ENCODE results near the gene ZIC4. TPM values are rescaled to one million over a fixed set of nuclear protein-coding genes. Genes with fewer than 3 reads are reported as not detected.

ZIC4 gene
- total RNA-seq, 1 experiment from 2014 or later: not detected

- no TSS peak for BruUV-seq (replicated peaks)
- no peak for DNase-seq (ENCODE audit: unreplicated experiment)
- Mint-ChIP-seq H3K27ac (ENCODE audit: low read depth, unreplicated experiment) (no peak overlapping the region), H3K4me1 (ENCODE audit: insufficient read depth, unreplicated experiment) (no peaks in the 10 kb centered on the region), H3K9me3 (ENCODE audit: unreplicated experiment) (no peaks in the 10 kb centered on the region), H3K4me3 (ENCODE audit: unreplicated experiment) (no peak overlapping the region), H3K36me3 (ENCODE audit: insufficient read depth, unreplicated experiment) (no peaks in the 10 kb centered on the region), H3K27me3 (ENCODE audit: insufficient read depth, unreplicated experiment) (peaks cover 76% of the 10 kb centered on the region)
- TF ChIP-seq CTCF (IDR thresholded peaks at IDR 0.05; ENCODE audit: unreplicated experiment): no peak
- intact Hi-C loops (cut with micrococcal nuclease): no loop called here
- POLR2A ChIA-PET: no interaction called here
- CTCF ChIA-PET: interaction anchor here (0.6 kb wide), 3 partner anchors 10 to 983 kb away, joined by 3 to 5 read pairs (median 4); no protein-coding TSS in a partner anchor
Measured at GRCh38 chr3:147384210-147385058, 21.9 kb downstream of the ZIC4 start.

- CTCF ChIA-PET: interaction anchor here (0.6 kb wide), 2 partner anchors 410 to 984 kb away, joined by 4 to 5 read pairs; no protein-coding TSS in a partner anchor
- Mint-ChIP-seq H3K27ac (ENCODE audit: low read depth, unreplicated experiment) (no peak overlapping the region), H3K4me3 (ENCODE audit: unreplicated experiment) (no peak overlapping the region), H3K27me3 (ENCODE audit: insufficient read depth, unreplicated experiment) (peaks cover 83% of the 10 kb centered on the region), H3K4me1 (ENCODE audit: insufficient read depth, unreplicated experiment) (no peaks in the 10 kb centered on the region), H3K36me3 (ENCODE audit: insufficient read depth, unreplicated experiment) (no peaks in the 10 kb centered on the region), H3K9me3 (ENCODE audit: unreplicated experiment) (no peaks in the 10 kb centered on the region)
- no peak for TF ChIP-seq CTCF (IDR thresholded peaks at IDR 0.05; ENCODE audit: unreplicated experiment)
- peak; percentile 17 for DNase-seq (ENCODE audit: unreplicated experiment)
- intact Hi-C loops (cut with micrococcal nuclease): no loop called here
- POLR2A ChIA-PET: no interaction called here
- no TSS peak for BruUV-seq (replicated peaks)
Measured at GRCh38 chr3:147383617-147384016, 22.7 kb downstream of the ZIC4 start.

GRCh38 chr3:147381596-147381995 is 24.7 kb downstream of the ZIC4 start:
- no peak for DNase-seq (ENCODE audit: unreplicated experiment)
- BruUV-seq (replicated peaks): no TSS peak
- POLR2A ChIA-PET: no interaction called here
- Mint-ChIP-seq H3K4me3 (ENCODE audit: unreplicated experiment) (no peak overlapping the region), H3K27me3 (ENCODE audit: insufficient read depth, unreplicated experiment) (peaks cover 83% of the 10 kb centered on the region), H3K36me3 (ENCODE audit: insufficient read depth, unreplicated experiment) (no peaks in the 10 kb centered on the region), H3K9me3 (ENCODE audit: unreplicated experiment) (no peaks in the 10 kb centered on the region), H3K27ac (ENCODE audit: low read depth, unreplicated experiment) (no peak overlapping the region), H3K4me1 (ENCODE audit: insufficient read depth, unreplicated experiment) (no peaks in the 10 kb centered on the region)
- CTCF ChIA-PET: no interaction called here
- no peak for TF ChIP-seq CTCF (IDR thresholded peaks at IDR 0.05; ENCODE audit: unreplicated experiment)
- intact Hi-C loops (cut with micrococcal nuclease): no loop called here

- H3K36me3 Mint-ChIP-seq (ENCODE audit: insufficient read depth, unreplicated experiment): no peaks in the 10 kb centered on the region
- CTCF ChIA-PET: no interaction called here
- intact Hi-C loops (cut with micrococcal nuclease): no loop called here
- no peak for TF ChIP-seq CTCF (IDR thresholded peaks at IDR 0.05; ENCODE audit: unreplicated experiment)
- H3K4me1 Mint-ChIP-seq (ENCODE audit: insufficient read depth, unreplicated experiment): no peaks in the 10 kb centered on the region
- POLR2A ChIA-PET: no interaction called here
- H3K4me3 Mint-ChIP-seq (ENCODE audit: unreplicated experiment): no peak overlapping the region
- H3K27ac Mint-ChIP-seq (ENCODE audit: low read depth, unreplicated experiment): no peak overlapping the region
- DNase-seq (ENCODE audit: unreplicated experiment): no peak
- BruUV-seq (replicated peaks): no TSS peak
- peaks cover 83% of the 10 kb centered on the region for H3K27me3 Mint-ChIP-seq (ENCODE audit: insufficient read depth, unreplicated experiment)
- no peaks in the 10 kb centered on the region for H3K9me3 Mint-ChIP-seq (ENCODE audit: unreplicated experiment)
Measured at GRCh38 chr3:147380977-147381376, 25.4 kb downstream of the ZIC4 start.

Data from MCF 10A (cell line).